Astrocyte (in vitro differentiated cells and primary cell): ENCODE results near the gene NUDT5.

Experiments used
- EZH2 ChIP-seq: IDR thresholded peaks from 2 replicates; pipeline ENCODE4 v1.6.1; 2012; ENCODE audit warnings: mild to moderate bottlenecking, low read length, inconsistent platforms; ENCODE audit not compliant: insufficient read depth
- TF ChIP-seq, protein P1 (sequence below): IDR thresholded peaks from 2 replicates; pipeline ENCODE4 v1.5.1; 2011; ENCODE audit warnings: low read depth, mild to moderate bottlenecking, inconsistent platforms, low read length, moderate library complexity; ENCODE audit not compliant: insufficient read depth

DNA sequence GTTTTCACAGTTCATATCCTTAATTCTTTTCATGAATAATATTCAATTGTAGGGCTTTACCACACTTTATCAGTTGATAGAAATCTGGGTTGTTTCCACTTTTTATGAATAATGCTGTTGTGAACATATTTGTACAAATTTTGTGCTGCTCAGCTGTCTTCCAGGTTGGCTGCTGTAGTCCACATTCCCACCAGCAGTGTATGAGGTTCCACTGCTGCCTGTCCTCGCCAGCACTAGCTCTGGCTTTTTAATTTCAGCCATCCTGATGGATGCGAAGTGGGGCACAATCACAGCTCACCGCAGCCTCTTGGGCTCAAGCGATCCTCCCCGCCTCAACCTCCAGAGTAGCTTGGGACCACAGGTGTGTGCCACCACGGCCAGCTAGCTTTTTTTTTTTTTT, 32.8 kb downstream of the NUDT5 start:
- TF ChIP-seq EZH2 = no peak
- TF ChIP-seq, protein P1, sequence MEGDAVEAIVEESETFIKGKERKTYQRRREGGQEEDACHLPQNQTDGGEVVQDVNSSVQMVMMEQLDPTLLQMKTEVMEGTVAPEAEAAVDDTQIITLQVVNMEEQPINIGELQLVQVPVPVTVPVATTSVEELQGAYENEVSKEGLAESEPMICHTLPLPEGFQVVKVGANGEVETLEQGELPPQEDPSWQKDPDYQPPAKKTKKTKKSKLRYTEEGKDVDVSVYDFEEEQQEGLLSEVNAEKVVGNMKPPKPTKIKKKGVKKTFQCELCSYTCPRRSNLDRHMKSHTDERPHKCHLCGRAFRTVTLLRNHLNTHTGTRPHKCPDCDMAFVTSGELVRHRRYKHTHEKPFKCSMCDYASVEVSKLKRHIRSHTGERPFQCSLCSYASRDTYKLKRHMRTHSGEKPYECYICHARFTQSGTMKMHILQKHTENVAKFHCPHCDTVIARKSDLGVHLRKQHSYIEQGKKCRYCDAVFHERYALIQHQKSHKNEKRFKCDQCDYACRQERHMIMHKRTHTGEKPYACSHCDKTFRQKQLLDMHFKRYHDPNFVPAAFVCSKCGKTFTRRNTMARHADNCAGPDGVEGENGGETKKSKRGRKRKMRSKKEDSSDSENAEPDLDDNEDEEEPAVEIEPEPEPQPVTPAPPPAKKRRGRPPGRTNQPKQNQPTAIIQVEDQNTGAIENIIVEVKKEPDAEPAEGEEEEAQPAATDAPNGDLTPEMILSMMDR = no peak
